Activated T-cell treated with anti-CD3 and anti-CD28 coated beads for 24 hours (primary cell): ENCODE measurements around the gene KRT33B.
"Not testable (repeated sequence)": the region's sequence is repeated elsewhere in the genome, so short reads cannot be mapped to it uniquely, and the experiment has no call there.

Source experiments
- DNase-seq: peaks from one replicate; pipeline ENCODE4 v3.0.0-alpha.2; 2020; ENCODE audit warnings: low read depth

KRT33B gene

GRCh38 chr17:41369713-41370112 lies at the start of gene KRT33B:
Gene KRT33B, minus strand, starts transcription at chr17:41369813. Its CDS starts 63 bp downstream, at chr17:41369750.
- no peak for DNase-seq

- no peak for DNase-seq
Observed at GRCh38 chr17:41418116-41418860, 48.7 kb upstream of the KRT33B start.

- DNase-seq, result no peak
Observed at GRCh38 chr17:41417576-41418015, 48.0 kb upstream of the KRT33B start.

- DNase-seq, result no peak
Observed at GRCh38 chr17:41417127-41417526, 47.5 kb upstream of the KRT33B start.

- DNase-seq, result no peak
Observed at GRCh38 chr17:41416479-41416878, 46.9 kb upstream of the KRT33B start.

GRCh38 chr17:41415833-41416335 lies 46.3 kb upstream of the KRT33B start:
- no peak for DNase-seq

GRCh38 chr17:41415411-41415810 lies 45.8 kb upstream of the KRT33B start:
- no peak for DNase-seq

- no peak for DNase-seq
Observed at GRCh38 chr17:41413982-41414381, 44.4 kb upstream of the KRT33B start.

GRCh38 chr17:41413353-41413957 lies 43.8 kb upstream of the KRT33B start:
- no peak for DNase-seq

GRCh38 chr17:41411072-41411840 lies 41.6 kb upstream of the KRT33B start:
- no peak for DNase-seq

GRCh38 chr17:41407226-41407625 lies 37.6 kb upstream of the KRT33B start:
- no peak for DNase-seq

GRCh38 chr17:41406205-41406604 lies 36.6 kb upstream of the KRT33B start:
- no peak for DNase-seq

GRCh38 chr17:41404024-41404671 lies 34.5 kb upstream of the KRT33B start:
- peak; percentile 41 for DNase-seq

- no peak for DNase-seq
Observed at GRCh38 chr17:41403404-41404023, 33.9 kb upstream of the KRT33B start.

GRCh38 chr17:41402161-41402560 lies 32.5 kb upstream of the KRT33B start:
- no peak for DNase-seq

GRCh38 chr17:41396996-41397660 lies 27.5 kb upstream of the KRT33B start, which contains the start of gene KRT31:
Gene KRT31, minus strand, starts transcription at chr17:41397608. Its CDS starts 69 bp downstream, at chr17:41397539.
- DNase-seq, result no peak

- no peak for DNase-seq
Observed at GRCh38 chr17:41396340-41396739, 26.7 kb upstream of the KRT33B start.

- no peak for DNase-seq
Observed at GRCh38 chr17:41395611-41396010, 26.0 kb upstream of the KRT33B start.

- not testable (repeated sequence) for DNase-seq
Observed at GRCh38 chr17:41395044-41395443, 25.4 kb upstream of the KRT33B start.

GRCh38 chr17:41394254-41394996 lies 24.8 kb upstream of the KRT33B start:
- DNase-seq, result no peak
